HEK293T (cell line): ENCODE measurements around the gene CASP2.

Experiments
- ELF4 ChIP-seq: fragments of 450-650 bp; IDR thresholded peaks from 2 replicates; pipeline ENCODE4 v1.6.1; 2017; ENCODE audit warnings: antibody characterized with exemption
- FOXM1 ChIP-seq: fragments of 450-650 bp; IDR thresholded peaks from 2 replicates; pipeline ENCODE4 v1.6.1; 2017; ENCODE audit warnings: mild to moderate bottlenecking, borderline replicate concordance
- TF ChIP-seq, protein P1 (sequence below): fragments of 450-650 bp; IDR thresholded peaks from 2 replicates; pipeline ENCODE4 v1.6.1; 2016

DNA sequence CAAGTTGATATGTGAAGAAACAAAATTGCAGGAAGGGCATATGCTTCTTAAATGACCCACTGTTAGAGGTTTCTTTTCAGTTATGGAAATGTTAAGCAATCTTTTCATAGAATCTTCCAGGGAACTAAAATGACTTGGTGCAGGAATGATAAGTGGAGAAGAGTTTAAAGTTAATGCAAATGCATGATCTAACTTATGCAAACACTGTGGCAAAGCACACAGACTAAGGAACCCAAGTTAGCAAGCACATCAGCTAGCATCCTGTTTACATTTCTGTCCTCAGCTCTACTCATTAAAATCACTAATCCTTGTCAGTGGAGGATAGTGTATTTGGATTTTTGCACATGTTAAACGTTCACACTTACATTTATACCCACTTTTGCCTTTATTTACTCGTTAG, 37.1 kb downstream of the CASP2 start:
- no peak for TF ChIP-seq ELF4
- no peak for TF ChIP-seq FOXM1
- TF ChIP-seq, protein P1, sequence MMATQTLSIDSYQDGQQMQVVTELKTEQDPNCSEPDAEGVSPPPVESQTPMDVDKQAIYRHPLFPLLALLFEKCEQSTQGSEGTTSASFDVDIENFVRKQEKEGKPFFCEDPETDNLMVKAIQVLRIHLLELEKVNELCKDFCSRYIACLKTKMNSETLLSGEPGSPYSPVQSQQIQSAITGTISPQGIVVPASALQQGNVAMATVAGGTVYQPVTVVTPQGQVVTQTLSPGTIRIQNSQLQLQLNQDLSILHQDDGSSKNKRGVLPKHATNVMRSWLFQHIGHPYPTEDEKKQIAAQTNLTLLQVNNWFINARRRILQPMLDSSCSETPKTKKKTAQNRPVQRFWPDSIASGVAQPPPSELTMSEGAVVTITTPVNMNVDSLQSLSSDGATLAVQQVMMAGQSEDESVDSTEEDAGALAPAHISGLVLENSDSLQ: no peak
